Right lobe of liver (tissue), 6 donors: ENCODE results near the gene SRSF7. TPM values are rescaled to one million over a fixed set of nuclear protein-coding genes. Genes with fewer than 3 reads are reported as not detected.

ENCODE experiments used
- ATAC-seq, 4 donors: fragments of 200-7000 bp; cut with Tn5 transposase; one replicate each; pipeline ENCODE4 v1.9.1; 2020; ENCODE audit warnings: mild to moderate bottlenecking in 4 of 4, moderate library complexity in 4 of 4
- DNase-seq, 3 donors: peaks; one replicate each; pipeline ENCODE4 v3.0.0-alpha.2; 2020
- H3K27ac ChIP-seq, 3 donors: fragments of 200-600 bp; one replicate each; pipeline ENCODE4 v1.8.0; 2022
- H3K27me3 ChIP-seq, 2 donors: fragments of 200-600 bp; one replicate each; pipeline ENCODE4 v1.8.0; 2022
- H3K36me3 ChIP-seq, 4 donors: fragments of 200-600 bp; sonication (generic) in 1 of 4; one replicate each; pipeline versions ENCODE4 v1.5.1 to v1.8.0; 2017 to 2022; ENCODE audit warnings: control low read depth in 1 of 4
- H3K4me1 ChIP-seq, 4 donors: fragments of 200-600 bp; sonication (generic) in 1 of 4; one replicate each; pipeline versions ENCODE4 v1.5.1 to v1.8.0; 2017 to 2022; ENCODE audit warnings: control low read depth in 1 of 4
- H3K4me3 ChIP-seq, 3 donors: fragments of 200-600 bp; one replicate each; pipeline ENCODE4 v1.8.0; 2022
- H3K9me3 ChIP-seq, 4 donors: fragments of 200-600 bp; sonication (generic) in 1 of 4; one replicate each; pipeline versions ENCODE4 v1.5.1 to v1.8.0; 2017 to 2022; ENCODE audit warnings: control low read depth in 1 of 4
- CTCF ChIP-seq, 4 donors: fragments of 200-600 bp in 3 of 4; fragments of 450-650 bp in 1 of 4; IDR thresholded peaks; one replicate each; pipeline versions ENCODE4 v1.5.1 to v1.8.0; 2016 to 2022; ENCODE audit warnings: antibody characterized with exemption in 4 of 4, mild to moderate bottlenecking in 2 of 4
- POLR2A ChIP-seq: fragments of 450-650 bp; IDR thresholded peaks from one replicate; pipeline ENCODE4 v1.6.1; 2017; ENCODE audit warnings: antibody characterized with exemption, mild to moderate bottlenecking
- WGBS: methylation state at CpG from one replicate; pipeline ENCODE4 v1.1.6; 2018; ENCODE audit warnings: low coverage, low lambda C conversion rate; ENCODE audit not compliant: insufficient coverage; ENCODE audit errors: missing lambda C conversion rate; 5-methylcytosine and 5-hydroxymethylcytosine counted together
- intact Hi-C, 2 donors: fragments of 100-400 bp; cut with DNase I; formaldehyde crosslinking; loops; one replicate each; pipeline versions ENCODE4 v1.11.2 to v1.14.1; 2022
- total RNA-seq, 6 experiments: library from RNA; depleted of rRNA in 2 of 6; stranded (reverse); fragments of >200 nt in 2 of 6; fragmentation: NEBNext Ultra II Directional in 3 of 6; extraction: Animal tissue kit (Norgen Biotek cat#: 25700) in 3 of 6; gene quantifications; one replicate each; pipeline versions ENCODE4 v1.1.0 to v1.2.4, GENCODE V29; 2016 to 2023
- donor health status: DM: no; HTN: yes; CAD: no.
- donor health status: DM: no; HTN: no; CAD: no.
- donor health status: DM: no; HTN: no; CAD: no.
- donor health status: DM: no; HTN: yes; CAD: no.
- donor health status: DM: no; HTN: yes; CAD: no.

SRSF7 gene
- total RNA-seq, 6 experiments from 2014 or later, result 33.5 to 57.4 (median 44.4) TPM

GRCh38 chr2:38747819-38748218 lies 3.3 kb downstream of the SRSF7 start:
- TF ChIP-seq CTCF (IDR thresholded peaks at IDR 0.05) (no peak), POLR2A (no peak)
- intact Hi-C loops, result no loop called here
- H3K27ac ChIP-seq, result no peak overlapping the region
- H3K4me1 ChIP-seq, result peaks cover 0 to 71% (median 27%) of the 10 kb centered on the region in 4 donors
- no peak overlapping the region for H3K4me3 ChIP-seq
- no peak for DNase-seq
- H3K27me3 ChIP-seq, result no peaks in the 10 kb centered on the region
- ATAC-seq, result no peak
- no peaks in the 10 kb centered on the region for H3K9me3 ChIP-seq
- WGBS, result 64% methylated on average over 5 of the region's 5 CpGs
- peaks cover 0 to 72% (median 39%) of the 10 kb centered on the region in 4 donors for H3K36me3 ChIP-seq

GRCh38 chr2:38747007-38747424 lies 4.1 kb downstream of the SRSF7 start:
- H3K4me1 ChIP-seq, result peaks cover 0 to 77% (median 27%) of the 10 kb centered on the region in 4 donors
- ATAC-seq, result no peak
- WGBS, result 40% methylated on average over 4 of the region's 4 CpGs
- TF ChIP-seq POLR2A, result no peak
- TF ChIP-seq CTCF (IDR thresholded peaks at IDR 0.05), result no peak
- no peaks in the 10 kb centered on the region for H3K9me3 ChIP-seq
- no peak for DNase-seq
- no peak overlapping the region for H3K27ac ChIP-seq
- peaks cover 0 to 76% (median 40%) of the 10 kb centered on the region in 4 donors for H3K36me3 ChIP-seq
- no peaks in the 10 kb centered on the region for H3K27me3 ChIP-seq
- intact Hi-C loops, result no loop called here
- no peak overlapping the region for H3K4me3 ChIP-seq

- DNase-seq (no peak), ATAC-seq (no peak)
- intact Hi-C loops, result no loop called here
- 85% methylated on average over 5 of the region's 9 CpGs for WGBS
- Histone ChIP-seq H3K9me3 (no peaks in the 10 kb centered on the region), H3K36me3 (peaks cover 0 to 76% (median 42%) of the 10 kb centered on the region in 4 donors), H3K27me3 (no peaks in the 10 kb centered on the region), H3K4me1 (peaks cover 0 to 80% (median 27%) of the 10 kb centered on the region in 4 donors), H3K4me3 (no peak overlapping the region), H3K27ac (no peak overlapping the region)
- TF ChIP-seq POLR2A, result no peak
- TF ChIP-seq CTCF (IDR thresholded peaks at IDR 0.05), result no peak
These were observed 5.9 kb downstream of the SRSF7 start for GRCh38 chr2:38745267-38745666.

- intact Hi-C loops, result no loop called here
- no peak overlapping the region for H3K27ac ChIP-seq
- ATAC-seq, result no peak
- peaks cover 0 to 74% (median 25%) of the 10 kb centered on the region in 4 donors for H3K4me1 ChIP-seq
- H3K36me3 ChIP-seq, result peaks cover 0 to 70% (median 42%) of the 10 kb centered on the region in 4 donors
- 29% methylated on average over 2 of the region's 2 CpGs for WGBS
- TF ChIP-seq POLR2A, result no peak
- no peak for TF ChIP-seq CTCF (IDR thresholded peaks at IDR 0.05)
- H3K4me3 ChIP-seq, result no peak overlapping the region
- H3K9me3 ChIP-seq, result no peaks in the 10 kb centered on the region
- no peak for DNase-seq
- no peaks in the 10 kb centered on the region for H3K27me3 ChIP-seq
These were observed 6.8 kb downstream of the SRSF7 start for GRCh38 chr2:38744399-38744780.
